GM23338 (cell line): ENCODE measurements around the gene HEXD. TPM values are rescaled to one million over a fixed set of nuclear protein-coding genes. Genes with fewer than 3 reads are reported as not detected.

Source experiments
- ATAC-seq: fragments of 200-7000 bp; cut with Tn5 transposase; 3 replicates; pipeline ENCODE4 v1.9.1; 2020
- DNase-seq: peaks from one replicate; pipeline ENCODE4 v3.0.0-alpha.2; 2015; ENCODE audit warnings: low spot score
- H2AFZ ChIP-seq: fragments of 200-600 bp; sonication (generic); 2 replicates; pipeline ENCODE4 v1.8.0; 2016; ENCODE audit warnings: antibody characterized with exemption, mild to moderate bottlenecking, moderate library complexity
- H3F3A ChIP-seq: fragments of 200-600 bp; sonication (generic); replicated peaks from 2 replicates; pipeline ENCODE4 v1.8.0; 2017; ENCODE audit warnings: antibody characterized with exemption, mixed run types, low read depth
- H3K27ac ChIP-seq: fragments of 200-600 bp; sonication (generic); 2 replicates; pipeline ENCODE4 v1.6.1; 2016; ENCODE audit warnings: low read depth
- H3K27me3 ChIP-seq: fragments of 200-600 bp; sonication (generic); 2 replicates; pipeline ENCODE4 v1.8.0; 2016; ENCODE audit warnings: mild to moderate bottlenecking, mixed run types, moderate library complexity; ENCODE audit not compliant: insufficient read depth
- H3K36me3 ChIP-seq: fragments of 200-600 bp; sonication (generic); 2 replicates; pipeline ENCODE4 v1.8.0; 2016; ENCODE audit warnings: mild to moderate bottlenecking; ENCODE audit not compliant: insufficient read depth
- H3K4me1 ChIP-seq: fragments of 200-600 bp; sonication (generic); 2 replicates; pipeline ENCODE4 v1.8.0; 2016; ENCODE audit warnings: mild to moderate bottlenecking, moderate library complexity; ENCODE audit not compliant: insufficient read depth
- H3K4me2 ChIP-seq: fragments of 200-600 bp; sonication (generic); 2 replicates; pipeline ENCODE4 v1.7.1; 2017; ENCODE audit warnings: mixed run types
- H3K4me3 ChIP-seq: fragments of 200-600 bp; sonication (generic); 2 replicates; pipeline ENCODE4 v1.6.1; 2016; ENCODE audit warnings: mixed run types
- H3K79me2 ChIP-seq: fragments of 200-600 bp; sonication (generic); replicated peaks from 2 replicates; pipeline ENCODE4 v1.8.0; 2017; ENCODE audit warnings: mild to moderate bottlenecking; ENCODE audit not compliant: insufficient read depth
- H3K9me2 ChIP-seq: fragments of 200-600 bp; sonication (generic); 2 replicates; pipeline ENCODE4 v1.8.0; 2017; ENCODE audit not compliant: insufficient read depth
- H4K20me1 ChIP-seq: fragments of 200-600 bp; sonication (generic); replicated peaks from 2 replicates; pipeline ENCODE4 v1.8.0; 2017; ENCODE audit warnings: mild to moderate bottlenecking; ENCODE audit not compliant: insufficient read depth
- H3K27ac Mint-ChIP-seq: 2 replicates; pipeline ENCODE4 v1.8.0; 2020; ENCODE audit warnings: inconsistent platforms, mild to moderate bottlenecking, moderate library complexity, mixed read lengths
- H3K27me3 Mint-ChIP-seq: 3 replicates; pipeline ENCODE4 v1.8.0; 2022; ENCODE audit warnings: low read depth, mild to moderate bottlenecking, moderate library complexity, mixed read lengths, inconsistent platforms; ENCODE audit not compliant: insufficient read depth, poor library complexity
- H3K36me3 Mint-ChIP-seq: 3 replicates; pipeline ENCODE4 v1.8.0; 2021; ENCODE audit warnings: low read depth, mild to moderate bottlenecking, inconsistent platforms, moderate library complexity, mixed read lengths
- H3K4me1 Mint-ChIP-seq: 3 replicates; pipeline ENCODE4 v1.8.0; 2020; ENCODE audit warnings: mild to moderate bottlenecking, inconsistent platforms, mixed read lengths
- H3K4me3 Mint-ChIP-seq: 3 replicates; pipeline ENCODE4 v1.8.0; 2021; ENCODE audit warnings: moderate library complexity, mild to moderate bottlenecking, inconsistent platforms, mixed read lengths
- H3K9me3 Mint-ChIP-seq: 3 replicates; pipeline ENCODE4 v1.8.0; 2020; ENCODE audit warnings: moderate library complexity, mild to moderate bottlenecking, inconsistent platforms, mixed read lengths
- CREB1 ChIP-seq: fragments of 250-450 bp; sonication (Bioruptor Pico); IDR thresholded peaks from 2 replicates; pipeline ENCODE4 v1.5.0; 2020; ENCODE audit warnings: low read depth, mild to moderate bottlenecking, moderate library complexity
- JUNB ChIP-seq: IDR thresholded peaks from one replicate; pipeline ENCODE4 v1.6.1; 2016; ENCODE audit warnings: antibody characterized with exemption; ENCODE audit not compliant: unreplicated experiment
- NANOG ChIP-seq: IDR thresholded peaks from 2 replicates; pipeline ENCODE4 v1.6.1; 2016; ENCODE audit warnings: antibody characterized with exemption, borderline replicate concordance
- POLR2AphosphoS5 ChIP-seq: IDR thresholded peaks from 2 replicates; pipeline ENCODE4 v1.6.1; 2016; ENCODE audit warnings: antibody characterized with exemption, low read depth
- ZNF331 ChIP-seq: fragments of 250-450 bp; sonication (Bioruptor Pico); IDR thresholded peaks from 2 replicates; pipeline ENCODE4 v1.5.0; 2020; ENCODE audit warnings: low read depth, mild to moderate bottlenecking, moderate library complexity
- polyA plus RNA-seq: library from polyadenylated mRNA; unstranded; fragments of >200 nt; fragmentation: Nextera tagmentation; extraction: Ambion mirVana; gene quantifications from 2 replicates; pipeline ENCODE4 v1.2.1, GENCODE V29; 2016
- total RNA-seq: library from RNA; depleted of rRNA; stranded (reverse); fragments of >200 nt; shearing (Covaris generic); gene quantifications from 2 replicates; pipeline ENCODE4 v1.2.3, GENCODE V29; 2014
- TF ChIP-seq, protein P1 (sequence below): IDR thresholded peaks from 2 replicates; pipeline ENCODE4 v1.6.1; 2016; ENCODE audit warnings: antibody characterized with exemption
- TF ChIP-seq, protein P2 (sequence below): fragments of 250-450 bp; sonication (Bioruptor Pico); IDR thresholded peaks from 2 replicates; pipeline ENCODE4 v1.5.0; 2020; ENCODE audit warnings: mild to moderate bottlenecking, moderate library complexity
- TF ChIP-seq, protein P3 (sequence below): IDR thresholded peaks from one replicate; pipeline ENCODE4 v1.6.1; 2018; ENCODE audit warnings: antibody characterized with exemption; ENCODE audit not compliant: unreplicated experiment
- TF ChIP-seq, protein P4 (sequence below), 2 experiments: fragments of 200-600 bp in 1 of 2; sonication (generic) in 1 of 2; conservative IDR thresholded peaks; 2 replicates each; pipeline versions ENCODE4 v1.5.1 to v1.6.1; 2016 to 2017; ENCODE audit warnings: antibody characterized with exemption in 2 of 2, low read depth in 2 of 2, mild to moderate bottlenecking in 2 of 2, moderate library complexity in 1 of 2

HEXD gene
- total and polyA plus RNA-seq, 2 experiments from 2014 or later: 11.9 to 31.1 TPM

DNA sequence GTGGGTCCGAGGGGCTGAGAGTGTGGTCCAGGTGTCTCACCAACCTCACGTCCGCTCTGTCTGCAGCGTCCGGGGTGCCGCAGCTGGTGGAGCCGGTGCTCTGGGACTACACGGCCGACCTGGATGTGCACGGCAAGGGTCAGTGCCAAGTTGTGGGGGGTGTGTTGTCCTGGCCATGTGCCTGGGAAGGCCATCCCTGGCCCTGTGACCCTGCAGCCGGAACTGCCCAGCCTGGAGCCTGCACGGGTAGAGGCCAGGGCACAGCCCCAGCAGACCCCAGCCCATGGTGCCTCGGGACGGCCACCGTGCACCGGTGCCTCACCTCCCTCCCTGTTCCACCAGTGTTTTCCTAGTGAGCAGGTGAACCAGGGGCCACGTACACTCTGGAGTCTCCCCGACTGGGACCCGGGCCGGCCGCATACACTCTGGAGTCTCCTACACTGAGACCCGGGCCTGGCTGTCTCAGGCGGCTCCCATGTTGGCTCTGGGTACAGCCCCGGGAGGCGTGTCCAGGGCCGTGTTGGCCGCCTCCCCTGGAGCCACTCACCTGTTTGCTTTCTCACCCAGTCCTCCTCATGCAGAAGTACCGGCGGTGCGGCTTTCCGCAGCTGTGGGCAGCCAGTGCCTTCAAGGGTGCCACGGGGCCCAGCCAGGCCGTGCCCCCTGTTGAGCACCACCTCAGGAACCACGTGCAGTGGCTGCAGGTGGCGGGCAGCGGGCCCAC, 18.6 kb downstream of the HEXD start:
- Histone ChIP-seq H4K20me1 (no peaks in the 10 kb centered on the region), H3K4me1 (peaks cover 5% of the 10 kb centered on the region), H3K27me3 (no peaks in the 10 kb centered on the region), H2AFZ (no peak overlapping the region), H3K4me2 (no peak overlapping the region), H3K27ac (no peak overlapping the region), H3K4me3 (no peak overlapping the region), H3F3A (no peaks in the 10 kb centered on the region), H3K9me2 (no peaks in the 10 kb centered on the region), H3K36me3 (no peaks in the 10 kb centered on the region), H3K79me2 (no peaks in the 10 kb centered on the region)
- no peak overlapping the region for H3K4me3 Mint-ChIP-seq
- H3K4me1 Mint-ChIP-seq: peaks cover 18% of the 10 kb centered on the region
- H3K27ac Mint-ChIP-seq: no peak overlapping the region
- peaks cover 4% of the 10 kb centered on the region; the same call in 2 of the 3 replicates for H3K36me3 Mint-ChIP-seq
- peaks cover 18% of the 10 kb centered on the region for H3K27me3 Mint-ChIP-seq
- DNase-seq: no peak
- TF ChIP-seq ZNF331: no peak
- ATAC-seq: no peak; the same call in 2 of the 3 replicates
- H3K9me3 Mint-ChIP-seq: no peaks in the 10 kb centered on the region

DNA sequence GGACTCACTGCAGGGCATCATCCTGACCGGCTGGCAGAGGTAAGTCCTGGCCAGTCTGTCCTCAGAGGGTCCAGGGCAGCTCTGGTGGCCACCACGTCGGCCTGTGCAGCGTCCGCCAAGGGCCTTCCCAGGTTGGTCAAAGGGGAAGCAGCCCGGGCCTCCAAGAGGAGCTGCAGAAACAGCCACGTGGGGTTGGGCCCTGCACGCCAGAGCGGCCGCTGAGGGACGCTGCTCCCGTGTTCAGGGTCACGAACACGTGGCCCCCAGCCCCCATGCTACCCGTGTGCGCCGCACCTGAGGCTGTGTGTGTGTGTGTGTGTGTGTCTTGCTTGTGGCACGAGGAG, 19.1 kb downstream of the HEXD start:
- ATAC-seq: no peak
- Mint-ChIP-seq H3K27ac (no peak overlapping the region), H3K9me3 (no peaks in the 10 kb centered on the region), H3K4me1 (peaks cover 18% of the 10 kb centered on the region), H3K36me3 (peaks cover 4% of the 10 kb centered on the region; the same call in 2 of the 3 replicates), H3K4me3 (no peak overlapping the region), H3K27me3 (peaks cover 15% of the 10 kb centered on the region)
- Histone ChIP-seq H3K27me3 (no peaks in the 10 kb centered on the region), H3K36me3 (no peaks in the 10 kb centered on the region), H3K4me1 (peaks cover 5% of the 10 kb centered on the region), H3K27ac (no peak overlapping the region), H3K79me2 (no peaks in the 10 kb centered on the region), H2AFZ (no peak overlapping the region), H4K20me1 (no peaks in the 10 kb centered on the region), H3F3A (no peaks in the 10 kb centered on the region), H3K9me2 (no peaks in the 10 kb centered on the region), H3K4me2 (no peak overlapping the region), H3K4me3 (no peak overlapping the region)
- no peak for DNase-seq
- TF ChIP-seq JUNB (no peak), NANOG (no peak), ZNF331 (no peak), POLR2AphosphoS5 (no peak), CREB1 (CRISPR knock-in tag) (no peak)
- TF ChIP-seq, protein P1, sequence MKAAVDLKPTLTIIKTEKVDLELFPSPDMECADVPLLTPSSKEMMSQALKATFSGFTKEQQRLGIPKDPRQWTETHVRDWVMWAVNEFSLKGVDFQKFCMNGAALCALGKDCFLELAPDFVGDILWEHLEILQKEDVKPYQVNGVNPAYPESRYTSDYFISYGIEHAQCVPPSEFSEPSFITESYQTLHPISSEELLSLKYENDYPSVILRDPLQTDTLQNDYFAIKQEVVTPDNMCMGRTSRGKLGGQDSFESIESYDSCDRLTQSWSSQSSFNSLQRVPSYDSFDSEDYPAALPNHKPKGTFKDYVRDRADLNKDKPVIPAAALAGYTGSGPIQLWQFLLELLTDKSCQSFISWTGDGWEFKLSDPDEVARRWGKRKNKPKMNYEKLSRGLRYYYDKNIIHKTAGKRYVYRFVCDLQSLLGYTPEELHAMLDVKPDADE: no peak
- TF ChIP-seq, protein P2, sequence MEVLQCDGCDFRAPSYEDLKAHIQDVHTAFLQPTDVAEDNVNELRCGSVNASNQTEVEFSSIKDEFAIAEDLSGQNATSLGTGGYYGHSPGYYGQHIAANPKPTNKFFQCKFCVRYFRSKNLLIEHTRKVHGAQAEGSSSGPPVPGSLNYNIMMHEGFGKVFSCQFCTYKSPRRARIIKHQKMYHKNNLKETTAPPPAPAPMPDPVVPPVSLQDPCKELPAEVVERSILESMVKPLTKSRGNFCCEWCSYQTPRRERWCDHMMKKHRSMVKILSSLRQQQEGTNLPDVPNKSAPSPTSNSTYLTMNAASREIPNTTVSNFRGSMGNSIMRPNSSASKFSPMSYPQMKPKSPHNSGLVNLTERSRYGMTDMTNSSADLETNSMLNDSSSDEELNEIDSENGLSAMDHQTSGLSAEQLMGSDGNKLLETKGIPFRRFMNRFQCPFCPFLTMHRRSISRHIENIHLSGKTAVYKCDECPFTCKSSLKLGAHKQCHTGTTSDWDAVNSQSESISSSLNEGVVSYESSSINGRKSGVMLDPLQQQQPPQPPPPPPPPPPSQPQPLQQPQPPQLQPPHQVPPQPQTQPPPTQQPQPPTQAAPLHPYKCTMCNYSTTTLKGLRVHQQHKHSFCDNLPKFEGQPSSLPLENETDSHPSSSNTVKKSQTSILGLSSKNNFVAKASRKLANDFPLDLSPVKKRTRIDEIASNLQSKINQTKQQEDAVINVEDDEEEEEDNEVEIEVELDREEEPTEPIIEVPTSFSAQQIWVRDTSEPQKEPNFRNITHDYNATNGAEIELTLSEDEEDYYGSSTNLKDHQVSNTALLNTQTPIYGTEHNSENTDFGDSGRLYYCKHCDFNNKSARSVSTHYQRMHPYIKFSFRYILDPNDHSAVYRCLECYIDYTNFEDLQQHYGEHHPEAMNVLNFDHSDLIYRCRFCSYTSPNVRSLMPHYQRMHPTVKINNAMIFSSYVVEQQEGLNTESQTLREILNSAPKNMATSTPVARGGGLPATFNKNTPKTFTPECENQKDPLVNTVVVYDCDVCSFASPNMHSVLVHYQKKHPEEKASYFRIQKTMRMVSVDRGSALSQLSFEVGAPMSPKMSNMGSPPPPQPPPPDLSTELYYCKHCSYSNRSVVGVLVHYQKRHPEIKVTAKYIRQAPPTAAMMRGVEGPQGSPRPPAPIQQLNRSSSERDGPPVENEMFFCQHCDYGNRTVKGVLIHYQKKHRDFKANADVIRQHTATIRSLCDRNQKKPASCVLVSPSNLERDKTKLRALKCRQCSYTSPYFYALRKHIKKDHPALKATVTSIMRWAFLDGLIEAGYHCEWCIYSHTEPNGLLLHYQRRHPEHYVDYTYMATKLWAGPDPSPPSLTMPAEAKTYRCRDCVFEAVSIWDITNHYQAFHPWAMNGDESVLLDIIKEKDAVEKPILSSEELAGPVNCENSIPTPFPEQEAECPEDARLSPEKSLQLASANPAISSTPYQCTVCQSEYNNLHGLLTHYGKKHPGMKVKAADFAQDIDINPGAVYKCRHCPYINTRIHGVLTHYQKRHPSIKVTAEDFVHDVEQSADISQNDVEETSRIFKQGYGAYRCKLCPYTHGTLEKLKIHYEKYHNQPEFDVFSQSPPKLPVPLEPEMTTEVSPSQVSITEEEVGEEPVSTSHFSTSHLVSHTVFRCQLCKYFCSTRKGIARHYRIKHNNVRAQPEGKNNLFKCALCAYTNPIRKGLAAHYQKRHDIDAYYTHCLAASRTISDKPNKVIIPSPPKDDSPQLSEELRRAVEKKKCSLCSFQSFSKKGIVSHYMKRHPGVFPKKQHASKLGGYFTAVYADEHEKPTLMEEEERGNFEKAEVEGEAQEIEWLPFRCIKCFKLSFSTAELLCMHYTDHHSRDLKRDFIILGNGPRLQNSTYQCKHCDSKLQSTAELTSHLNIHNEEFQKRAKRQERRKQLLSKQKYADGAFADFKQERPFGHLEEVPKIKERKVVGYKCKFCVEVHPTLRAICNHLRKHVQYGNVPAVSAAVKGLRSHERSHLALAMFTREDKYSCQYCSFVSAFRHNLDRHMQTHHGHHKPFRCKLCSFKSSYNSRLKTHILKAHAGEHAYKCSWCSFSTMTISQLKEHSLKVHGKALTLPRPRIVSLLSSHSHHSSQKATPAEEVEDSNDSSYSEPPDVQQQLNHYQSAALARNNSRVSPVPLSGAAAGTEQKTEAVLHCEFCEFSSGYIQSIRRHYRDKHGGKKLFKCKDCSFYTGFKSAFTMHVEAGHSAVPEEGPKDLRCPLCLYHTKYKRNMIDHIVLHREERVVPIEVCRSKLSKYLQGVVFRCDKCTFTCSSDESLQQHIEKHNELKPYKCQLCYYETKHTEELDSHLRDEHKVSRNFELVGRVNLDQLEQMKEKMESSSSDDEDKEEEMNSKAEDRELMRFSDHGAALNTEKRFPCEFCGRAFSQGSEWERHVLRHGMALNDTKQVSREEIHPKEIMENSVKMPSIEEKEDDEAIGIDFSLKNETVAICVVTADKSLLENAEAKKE (CRISPR knock-in tag): no peak
- TF ChIP-seq, protein P3, sequence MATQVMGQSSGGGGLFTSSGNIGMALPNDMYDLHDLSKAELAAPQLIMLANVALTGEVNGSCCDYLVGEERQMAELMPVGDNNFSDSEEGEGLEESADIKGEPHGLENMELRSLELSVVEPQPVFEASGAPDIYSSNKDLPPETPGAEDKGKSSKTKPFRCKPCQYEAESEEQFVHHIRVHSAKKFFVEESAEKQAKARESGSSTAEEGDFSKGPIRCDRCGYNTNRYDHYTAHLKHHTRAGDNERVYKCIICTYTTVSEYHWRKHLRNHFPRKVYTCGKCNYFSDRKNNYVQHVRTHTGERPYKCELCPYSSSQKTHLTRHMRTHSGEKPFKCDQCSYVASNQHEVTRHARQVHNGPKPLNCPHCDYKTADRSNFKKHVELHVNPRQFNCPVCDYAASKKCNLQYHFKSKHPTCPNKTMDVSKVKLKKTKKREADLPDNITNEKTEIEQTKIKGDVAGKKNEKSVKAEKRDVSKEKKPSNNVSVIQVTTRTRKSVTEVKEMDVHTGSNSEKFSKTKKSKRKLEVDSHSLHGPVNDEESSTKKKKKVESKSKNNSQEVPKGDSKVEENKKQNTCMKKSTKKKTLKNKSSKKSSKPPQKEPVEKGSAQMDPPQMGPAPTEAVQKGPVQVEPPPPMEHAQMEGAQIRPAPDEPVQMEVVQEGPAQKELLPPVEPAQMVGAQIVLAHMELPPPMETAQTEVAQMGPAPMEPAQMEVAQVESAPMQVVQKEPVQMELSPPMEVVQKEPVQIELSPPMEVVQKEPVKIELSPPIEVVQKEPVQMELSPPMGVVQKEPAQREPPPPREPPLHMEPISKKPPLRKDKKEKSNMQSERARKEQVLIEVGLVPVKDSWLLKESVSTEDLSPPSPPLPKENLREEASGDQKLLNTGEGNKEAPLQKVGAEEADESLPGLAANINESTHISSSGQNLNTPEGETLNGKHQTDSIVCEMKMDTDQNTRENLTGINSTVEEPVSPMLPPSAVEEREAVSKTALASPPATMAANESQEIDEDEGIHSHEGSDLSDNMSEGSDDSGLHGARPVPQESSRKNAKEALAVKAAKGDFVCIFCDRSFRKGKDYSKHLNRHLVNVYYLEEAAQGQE: no peak
- TF ChIP-seq, protein P4, sequence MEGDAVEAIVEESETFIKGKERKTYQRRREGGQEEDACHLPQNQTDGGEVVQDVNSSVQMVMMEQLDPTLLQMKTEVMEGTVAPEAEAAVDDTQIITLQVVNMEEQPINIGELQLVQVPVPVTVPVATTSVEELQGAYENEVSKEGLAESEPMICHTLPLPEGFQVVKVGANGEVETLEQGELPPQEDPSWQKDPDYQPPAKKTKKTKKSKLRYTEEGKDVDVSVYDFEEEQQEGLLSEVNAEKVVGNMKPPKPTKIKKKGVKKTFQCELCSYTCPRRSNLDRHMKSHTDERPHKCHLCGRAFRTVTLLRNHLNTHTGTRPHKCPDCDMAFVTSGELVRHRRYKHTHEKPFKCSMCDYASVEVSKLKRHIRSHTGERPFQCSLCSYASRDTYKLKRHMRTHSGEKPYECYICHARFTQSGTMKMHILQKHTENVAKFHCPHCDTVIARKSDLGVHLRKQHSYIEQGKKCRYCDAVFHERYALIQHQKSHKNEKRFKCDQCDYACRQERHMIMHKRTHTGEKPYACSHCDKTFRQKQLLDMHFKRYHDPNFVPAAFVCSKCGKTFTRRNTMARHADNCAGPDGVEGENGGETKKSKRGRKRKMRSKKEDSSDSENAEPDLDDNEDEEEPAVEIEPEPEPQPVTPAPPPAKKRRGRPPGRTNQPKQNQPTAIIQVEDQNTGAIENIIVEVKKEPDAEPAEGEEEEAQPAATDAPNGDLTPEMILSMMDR (conservative IDR thresholded peaks at IDR 0.05; ENCODE audit: low read depth in 2 of 2): no peak
